GM19043 (cell line): ENCODE results near the gene IL1RN.
A peak's percentile ranks its signal among the peaks of the same experiment; 100 is the strongest.

Source experiments
- ATAC-seq: cut with Tn5 transposase; IDR thresholded peaks from one replicate; pipeline ENCODE4 v1.9.1; 2021; ENCODE audit warnings: low read depth; ENCODE audit not compliant: unreplicated experiment

The IL1RN gene

DNA sequence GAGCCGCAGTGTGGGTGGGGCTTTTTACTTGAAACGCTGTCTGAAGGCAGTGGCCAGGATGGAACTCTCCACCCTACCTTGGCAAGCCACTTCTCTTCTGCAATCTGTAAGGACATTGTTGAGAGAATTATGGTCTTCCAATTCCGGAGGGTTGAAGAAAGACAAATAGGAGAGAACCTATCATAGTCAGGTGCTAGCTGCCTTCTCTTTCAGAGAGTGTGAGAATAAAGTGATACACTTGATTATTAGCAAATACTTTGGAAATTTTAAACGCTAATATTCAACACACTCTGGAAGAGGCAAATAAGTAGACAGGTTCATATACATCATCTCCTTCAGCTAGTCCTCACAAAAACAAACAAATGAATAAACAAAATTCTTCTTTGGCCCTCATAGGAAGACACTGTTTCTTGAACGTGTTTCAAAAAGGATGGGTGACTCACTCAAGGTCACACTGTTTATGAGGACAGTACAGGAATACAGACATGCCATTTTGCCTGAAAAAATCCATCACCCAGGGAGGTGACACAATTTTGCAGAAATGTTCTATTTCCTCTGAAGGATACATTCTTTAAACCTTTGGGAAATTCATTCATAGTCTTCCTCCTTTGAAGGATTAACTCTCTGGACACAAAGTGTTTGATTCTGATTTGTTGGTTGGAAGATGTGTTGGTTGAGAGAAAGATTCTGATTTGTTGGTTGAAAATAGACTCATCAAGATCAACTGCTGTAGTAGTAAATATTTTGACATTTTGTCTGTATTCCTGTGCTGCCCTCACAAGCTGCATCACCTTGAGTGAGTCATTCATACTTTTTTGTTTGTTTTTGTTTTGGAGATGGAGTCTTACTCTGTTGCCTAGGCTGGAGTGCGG lies 2.2 kb upstream of the IL1RN start:
- ATAC-seq = no peak

DNA sequence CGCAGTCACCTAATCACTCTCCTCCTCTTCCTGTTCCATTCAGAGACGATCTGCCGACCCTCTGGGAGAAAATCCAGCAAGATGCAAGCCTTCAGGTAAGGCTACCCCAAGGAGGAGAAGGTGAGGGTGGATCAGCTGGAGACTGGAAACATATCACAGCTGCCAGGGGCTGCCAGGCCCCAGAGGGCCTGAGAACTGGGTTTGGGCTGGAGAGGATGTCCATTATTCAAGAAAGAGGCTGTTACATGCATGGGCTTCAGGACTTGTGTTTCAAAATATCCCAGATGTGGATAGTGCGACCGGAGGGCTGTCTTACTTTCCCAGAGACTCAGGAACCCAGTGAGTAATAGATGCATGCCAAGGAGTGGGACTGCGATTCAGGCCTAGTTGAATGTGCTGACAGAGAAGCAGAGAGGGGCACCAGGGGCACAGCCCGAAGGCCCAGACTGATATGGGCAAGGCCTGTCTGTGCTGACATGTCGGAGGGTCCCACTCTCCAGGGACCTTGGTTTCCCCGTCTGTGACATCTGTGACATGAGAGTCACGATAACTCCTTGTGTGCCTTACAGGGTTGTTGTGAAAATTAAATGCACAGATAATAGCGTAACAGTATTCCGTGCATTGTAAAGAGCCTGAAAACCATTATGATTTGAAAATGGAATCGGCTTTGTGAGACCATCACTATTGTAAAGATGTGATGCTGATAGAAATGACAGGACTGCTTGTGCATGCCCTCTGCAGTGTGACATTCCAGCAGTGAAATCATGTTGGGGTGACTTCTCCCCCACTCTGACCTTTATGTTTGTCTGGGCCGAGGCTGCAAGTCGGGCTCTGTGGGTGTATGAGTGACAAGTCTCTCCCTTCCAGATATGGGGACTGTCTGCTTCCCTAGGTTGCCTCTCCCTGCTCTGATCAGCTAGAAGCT lies 510 bp downstream of the IL1RN start:
- no peak for ATAC-seq

DNA sequence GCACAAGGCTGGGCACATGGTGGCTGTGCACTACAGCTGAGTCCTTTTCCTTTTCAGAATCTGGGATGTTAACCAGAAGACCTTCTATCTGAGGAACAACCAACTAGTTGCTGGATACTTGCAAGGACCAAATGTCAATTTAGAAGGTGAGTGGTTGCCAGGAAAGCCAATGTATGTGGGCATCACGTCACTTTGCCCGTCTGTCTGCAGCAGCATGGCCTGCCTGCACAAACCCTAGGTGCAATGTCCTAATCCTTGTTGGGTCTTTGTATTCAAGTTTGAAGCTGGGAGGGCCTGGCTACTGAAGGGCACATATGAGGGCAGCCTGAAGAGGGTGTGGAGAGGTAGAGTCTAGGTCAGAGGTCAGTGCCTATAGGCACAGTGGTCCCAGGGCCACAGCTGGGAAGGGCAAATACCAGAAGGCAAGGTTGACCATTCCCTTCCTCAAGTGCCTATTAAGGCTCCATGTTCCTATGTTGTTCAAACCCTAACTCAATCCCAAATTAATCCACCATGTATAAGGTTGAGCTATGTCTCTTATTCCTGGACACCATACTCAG lies 2.2 kb downstream of the IL1RN start:
- ATAC-seq = no peak

DNA sequence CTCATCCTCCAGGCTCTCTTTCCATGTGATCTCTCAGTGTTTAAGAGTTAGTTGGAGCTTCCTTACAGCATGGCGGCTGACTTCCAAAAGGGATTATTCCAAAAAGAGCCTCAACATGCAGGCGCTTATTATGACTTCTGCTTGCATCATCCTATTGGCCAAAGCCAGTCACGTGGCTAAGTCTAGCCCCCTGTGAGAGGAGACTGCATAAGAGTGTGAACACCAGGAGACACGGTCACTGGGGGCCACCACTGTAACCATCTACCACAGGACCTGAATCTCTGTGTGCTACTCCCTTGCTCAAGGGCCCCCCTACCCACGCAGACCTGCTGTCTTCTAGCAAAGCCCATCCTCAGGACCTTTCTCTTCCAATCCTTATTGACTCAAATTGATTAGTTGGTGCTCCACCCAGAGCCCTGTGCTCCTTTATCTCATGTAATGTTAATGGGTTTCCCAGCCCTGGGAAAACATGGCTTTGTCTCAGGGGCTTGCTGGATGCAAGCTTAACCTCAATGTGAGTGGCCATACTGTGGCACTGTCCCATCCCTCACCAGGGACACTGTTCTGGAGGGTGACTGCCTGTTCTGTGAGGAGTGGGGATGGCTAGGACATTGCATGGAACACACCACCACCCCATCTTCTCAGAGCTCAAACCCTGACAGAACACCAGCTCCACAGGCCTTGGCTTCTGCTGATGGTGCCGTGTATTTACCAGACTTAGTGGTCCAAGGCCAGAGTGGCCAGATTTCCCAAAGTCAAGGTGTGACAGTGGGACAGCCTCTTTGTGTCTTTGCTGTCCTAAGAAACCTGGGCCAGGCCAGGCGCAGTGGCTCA lies 4.2 kb downstream of the IL1RN start:
- no peak for ATAC-seq

DNA sequence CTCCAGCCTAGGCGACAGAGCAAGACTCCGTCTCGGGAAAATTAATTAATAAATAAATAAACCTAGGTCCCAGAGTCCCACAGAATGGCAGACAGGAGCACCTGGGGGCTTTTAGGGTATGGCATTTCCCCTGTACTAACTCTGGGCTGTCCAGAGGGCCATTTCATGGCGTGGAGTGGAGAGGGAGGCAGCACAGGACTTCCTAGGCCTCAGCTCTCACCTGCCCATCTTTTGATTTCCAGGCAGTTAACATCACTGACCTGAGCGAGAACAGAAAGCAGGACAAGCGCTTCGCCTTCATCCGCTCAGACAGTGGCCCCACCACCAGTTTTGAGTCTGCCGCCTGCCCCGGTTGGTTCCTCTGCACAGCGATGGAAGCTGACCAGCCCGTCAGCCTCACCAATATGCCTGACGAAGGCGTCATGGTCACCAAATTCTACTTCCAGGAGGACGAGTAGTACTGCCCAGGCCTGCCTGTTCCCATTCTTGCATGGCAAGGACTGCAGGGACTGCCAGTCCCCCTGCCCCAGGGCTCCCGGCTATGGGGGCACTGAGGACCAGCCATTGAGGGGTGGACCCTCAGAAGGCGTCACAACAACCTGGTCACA lies 5.1 kb downstream of the IL1RN start:
- ATAC-seq = no peak

DNA sequence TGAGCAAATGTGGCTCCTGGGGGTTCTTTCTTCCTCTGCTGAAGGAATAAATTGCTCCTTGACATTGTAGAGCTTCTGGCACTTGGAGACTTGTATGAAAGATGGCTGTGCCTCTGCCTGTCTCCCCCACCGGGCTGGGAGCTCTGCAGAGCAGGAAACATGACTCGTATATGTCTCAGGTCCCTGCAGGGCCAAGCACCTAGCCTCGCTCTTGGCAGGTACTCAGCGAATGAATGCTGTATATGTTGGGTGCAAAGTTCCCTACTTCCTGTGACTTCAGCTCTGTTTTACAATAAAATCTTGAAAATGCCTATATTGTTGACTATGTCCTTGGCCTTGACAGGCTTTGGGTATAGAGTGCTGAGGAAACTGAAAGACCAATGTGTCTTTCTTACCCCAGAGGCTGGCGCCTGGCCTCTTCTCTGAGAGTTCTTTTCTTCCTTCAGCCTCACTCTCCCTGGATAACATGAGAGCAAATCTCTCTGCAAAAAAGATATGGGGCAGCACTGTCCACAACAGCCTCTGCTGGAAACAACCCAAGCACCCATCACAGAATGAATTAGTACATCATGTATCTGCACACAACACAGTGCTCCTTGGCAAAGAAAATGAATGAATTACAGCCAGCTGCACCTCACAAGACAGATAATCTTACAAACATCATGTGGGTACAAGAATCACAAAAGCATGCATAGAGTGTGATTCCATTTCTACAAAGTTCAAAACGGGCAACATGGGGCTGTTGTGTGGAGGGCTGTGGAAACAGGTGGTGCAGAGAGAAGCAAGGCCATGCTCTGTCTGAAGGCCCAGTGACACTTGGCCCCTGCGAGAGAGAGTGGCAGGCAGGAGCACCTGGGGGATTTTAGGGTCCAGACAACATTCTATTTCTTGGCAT lies 6.6 kb downstream of the IL1RN start:
- no peak for ATAC-seq

DNA sequence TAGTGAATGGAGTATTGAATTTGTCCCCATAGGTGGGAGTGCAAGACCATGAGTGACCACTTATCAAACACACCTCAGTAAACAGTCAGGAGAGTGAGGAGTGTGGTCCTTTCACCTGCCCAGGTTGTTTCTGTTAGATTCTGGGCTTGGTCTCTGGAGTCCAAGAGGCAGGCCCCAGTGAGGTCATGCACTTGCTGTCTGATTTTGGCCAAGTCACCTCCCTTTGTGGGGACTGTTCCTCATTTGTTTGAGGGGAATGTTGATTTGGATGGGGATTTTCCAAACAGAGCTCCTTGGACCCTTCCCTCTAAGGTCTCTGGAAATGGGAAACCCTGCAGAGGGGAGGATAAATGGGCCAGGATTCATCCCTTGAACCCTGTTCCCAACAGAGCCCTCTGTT lies 7.3 kb downstream of the IL1RN start:
- no peak for ATAC-seq

DNA sequence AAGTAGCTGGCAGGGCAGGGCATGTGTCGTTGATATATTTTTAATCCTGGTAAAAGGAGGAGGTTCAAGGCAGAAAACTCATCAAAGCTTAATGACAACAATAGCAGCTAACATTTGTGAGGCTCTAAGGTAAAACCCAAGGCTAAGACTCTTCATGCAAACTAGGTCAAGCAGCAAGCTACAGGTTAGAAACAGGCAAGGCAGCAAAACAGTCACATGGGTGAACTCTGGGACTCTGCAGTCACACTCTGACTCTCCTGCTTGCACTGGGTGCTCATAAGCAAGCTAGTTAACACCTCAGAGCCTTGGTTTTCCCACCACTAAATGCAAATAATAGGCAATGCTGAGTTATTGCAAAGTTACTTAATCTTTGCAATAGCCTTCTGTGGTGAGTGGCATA lies 7.9 kb downstream of the IL1RN start:
- ATAC-seq = no peak

DNA sequence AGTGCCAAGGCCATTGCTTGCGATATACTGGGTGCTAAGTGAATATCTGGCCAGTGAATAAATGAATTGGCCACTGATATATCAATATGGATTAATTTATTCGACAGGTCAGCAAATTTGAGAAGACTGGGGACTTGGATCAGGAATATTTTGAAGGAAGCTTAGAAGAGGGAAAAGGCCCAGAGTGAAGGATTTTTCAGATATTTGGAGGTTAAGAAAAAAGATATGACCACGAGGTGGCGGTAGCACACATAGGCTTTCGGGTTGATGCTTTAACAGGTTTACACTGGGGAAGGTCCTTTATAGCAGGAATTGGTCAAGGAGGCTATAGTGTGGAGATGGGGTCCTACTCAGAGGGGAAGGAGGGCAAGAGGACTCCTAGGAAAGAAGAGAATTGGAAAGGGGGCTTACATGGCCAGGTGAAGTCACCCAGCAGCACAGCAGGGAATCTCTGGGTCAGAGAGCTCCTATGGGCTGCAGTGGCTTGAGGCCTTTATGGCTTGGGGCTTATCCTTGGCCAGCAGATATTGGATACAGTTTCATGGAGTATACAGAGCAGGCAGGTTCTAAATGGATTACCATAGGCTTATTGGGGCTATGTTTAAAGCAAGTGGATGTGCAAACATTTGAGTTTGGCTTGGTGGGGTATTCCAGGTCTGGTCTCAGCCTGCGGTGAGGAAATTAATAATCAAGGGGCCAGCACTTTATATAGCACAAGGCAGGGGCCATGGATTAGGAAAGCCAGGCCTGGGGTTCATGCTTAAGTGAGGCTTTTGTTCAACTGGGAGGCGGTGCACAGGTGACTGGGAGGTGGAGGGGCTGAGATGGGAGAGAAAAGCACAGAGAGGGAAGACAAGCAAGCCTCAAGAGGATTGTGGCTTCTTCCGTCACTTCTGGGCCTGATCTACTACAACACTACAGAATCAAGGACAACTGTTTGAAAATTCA lies 9.7 kb downstream of the IL1RN start:
- ATAC-seq = no peak

DNA sequence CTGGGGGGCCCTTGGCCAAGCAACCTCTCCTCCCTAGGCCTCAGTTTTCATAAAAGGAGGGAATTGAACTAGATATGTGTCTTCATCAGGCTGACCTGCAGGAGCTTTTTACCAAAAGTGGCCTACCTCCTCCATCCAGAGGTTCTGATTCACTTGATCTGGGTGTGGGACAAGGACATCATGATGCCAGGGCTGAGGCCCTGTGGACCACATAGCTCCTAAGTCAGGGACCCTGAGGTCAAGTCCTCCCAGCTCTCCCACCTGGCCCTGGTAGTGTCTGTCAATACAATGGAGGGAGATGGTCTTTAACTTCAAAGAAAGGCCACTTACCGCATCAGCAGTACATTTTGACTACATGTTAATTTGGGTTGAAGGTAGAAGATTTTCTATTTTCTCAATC lies 10.4 kb downstream of the IL1RN start:
- ATAC-seq = no peak

DNA sequence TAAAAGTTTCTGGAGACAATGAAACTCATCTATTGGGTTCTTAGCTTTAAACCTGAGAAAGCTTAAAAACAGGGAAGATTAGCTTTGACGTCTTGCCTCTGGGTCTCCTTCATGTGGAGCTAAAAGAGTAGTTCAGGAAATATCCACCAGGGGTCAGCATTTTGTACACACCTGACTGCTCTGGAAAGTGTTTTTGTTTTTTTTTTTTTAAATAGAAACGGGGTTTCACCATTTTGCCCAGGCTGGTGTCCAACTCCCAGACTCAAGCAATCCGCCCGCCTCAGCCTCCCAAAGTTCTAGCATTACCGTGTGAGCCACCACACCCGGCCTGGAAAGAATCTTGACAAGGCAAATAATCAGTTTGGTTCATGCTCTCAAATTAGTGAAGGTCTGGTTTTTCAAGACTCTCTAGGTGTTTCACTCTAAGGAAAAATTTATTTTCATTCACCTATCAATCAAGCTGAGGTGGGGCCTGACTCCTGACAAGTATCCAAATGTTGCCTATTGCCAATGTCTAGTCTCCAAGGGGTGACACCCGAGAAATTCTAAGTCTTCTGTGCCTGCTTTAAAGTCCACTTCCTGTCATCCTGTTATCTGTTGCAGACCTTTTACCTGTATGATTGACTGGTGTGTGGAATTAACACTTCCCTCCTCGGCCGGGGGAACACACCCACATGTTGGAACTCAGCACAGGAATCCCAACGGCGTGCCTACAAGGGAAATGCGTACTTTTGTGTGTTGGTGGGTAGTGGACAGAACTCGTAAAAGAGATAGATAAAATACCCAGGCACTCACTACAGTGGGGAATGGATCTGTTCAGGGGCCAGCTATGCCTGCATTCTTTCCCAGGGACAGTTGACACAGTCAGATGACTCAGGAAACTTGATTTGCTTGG lies 11.3 kb downstream of the IL1RN start:
- no peak for ATAC-seq

DNA sequence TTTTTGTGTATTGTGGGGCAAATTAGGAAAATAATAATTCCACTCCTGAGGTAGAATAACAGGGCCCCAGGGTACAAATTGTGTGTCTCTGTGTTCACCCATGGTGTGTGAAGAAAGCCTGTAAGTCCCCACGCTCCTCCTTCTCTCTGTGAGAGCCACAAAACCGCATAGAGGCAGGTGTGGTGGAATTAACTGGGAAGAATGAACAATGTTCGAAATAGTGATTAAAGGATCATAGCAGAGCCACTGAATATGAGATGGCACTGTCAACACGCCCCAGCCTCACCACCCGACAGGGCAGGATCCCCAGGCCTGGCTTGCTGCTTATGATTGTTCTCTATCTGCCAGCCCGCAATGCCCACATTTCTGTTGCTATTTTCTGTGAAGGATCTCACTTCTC lies 14.1 kb downstream of the IL1RN start:
- ATAC-seq = no peak

DNA sequence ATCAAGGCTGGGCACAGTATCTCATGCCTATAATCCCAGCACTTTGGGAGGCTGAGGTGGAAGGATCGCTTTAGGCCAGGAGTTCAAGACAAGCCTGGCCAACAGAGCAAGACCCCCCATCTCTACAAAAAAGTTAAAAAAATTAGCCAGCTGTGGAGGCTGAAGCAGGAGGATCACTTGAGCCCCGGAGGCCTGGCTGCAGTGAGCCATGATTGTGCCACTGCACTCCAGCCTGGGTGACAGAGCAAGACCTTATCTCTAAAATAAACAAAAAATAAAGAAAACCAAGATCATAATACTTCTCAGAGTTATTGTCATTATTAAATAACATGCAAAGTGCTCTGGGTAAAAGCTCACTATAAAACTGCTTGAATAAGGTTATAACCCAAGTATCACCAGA lies 14.9 kb downstream of the IL1RN start:
- ATAC-seq = no peak

DNA sequence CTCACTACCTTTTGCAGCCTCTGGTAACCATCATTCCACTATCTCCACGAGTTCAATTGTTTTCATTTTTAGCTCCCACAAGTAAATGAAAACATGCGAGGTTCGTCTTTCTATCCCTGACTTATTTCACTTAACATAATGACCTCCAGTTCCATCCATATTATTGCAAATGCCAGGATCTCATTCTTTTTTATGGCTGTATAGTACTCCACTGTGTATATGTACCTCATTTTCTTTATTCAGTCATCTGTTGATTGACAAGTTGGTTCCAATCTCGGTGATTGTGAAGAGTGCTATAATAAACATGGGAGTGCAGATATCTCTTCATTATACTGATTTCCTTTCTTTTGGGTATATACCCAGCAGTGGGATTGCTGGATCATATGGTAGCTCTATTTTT lies 16.9 kb downstream of the IL1RN start:
- no peak for ATAC-seq

DNA sequence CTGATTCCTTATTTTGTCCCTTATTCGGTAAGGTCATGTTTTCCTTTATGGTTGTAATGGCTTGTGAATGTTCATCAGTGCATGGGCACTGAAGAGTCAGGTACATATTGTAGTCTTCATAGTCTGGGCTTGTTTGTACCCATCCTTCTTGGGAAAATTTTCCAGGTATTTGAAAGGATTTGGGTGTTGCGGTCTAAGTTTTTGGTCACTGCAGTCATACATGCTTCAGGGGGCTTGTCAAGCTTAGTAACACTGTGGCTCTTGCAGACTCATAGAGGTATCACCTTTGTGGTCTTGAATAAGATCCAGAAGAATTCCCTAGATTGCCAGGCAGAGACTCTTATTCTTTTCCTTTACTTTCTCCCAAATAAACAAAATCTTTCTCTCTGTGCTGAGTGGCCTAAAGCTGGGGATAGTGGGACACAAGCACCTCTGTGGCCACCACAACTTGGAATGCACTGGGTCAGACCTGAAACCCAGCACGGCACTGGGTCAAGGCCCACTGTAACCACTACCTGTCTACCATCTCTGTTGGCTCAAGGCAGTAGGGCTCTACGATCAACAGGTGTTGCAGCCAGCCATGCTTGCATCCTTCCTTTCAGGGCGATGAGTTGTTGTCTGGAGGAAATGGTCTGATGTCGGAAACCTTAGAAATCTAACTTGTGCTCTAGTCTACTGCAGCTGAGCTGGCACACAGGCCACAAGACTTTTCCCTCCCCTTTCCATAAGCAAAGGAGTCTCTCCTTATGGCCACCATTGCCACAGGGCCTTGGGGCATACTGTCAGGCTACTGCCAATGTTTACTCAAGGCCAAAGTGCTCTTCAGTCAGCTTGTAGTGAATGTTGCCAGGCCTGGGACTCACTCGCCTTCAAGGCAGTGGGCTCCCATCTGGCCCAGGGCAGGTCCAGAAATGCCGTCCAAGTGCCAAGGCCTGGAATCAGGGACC lies 21.5 kb downstream of the IL1RN start:
- peak; percentile 68 for ATAC-seq
